Esophagus squamous epithelium (tissue), 5 donors: Measurements from ENCODE around the gene KLHL18. TPM values are rescaled to one million over a fixed set of nuclear protein-coding genes. Genes with fewer than 3 reads are reported as not detected.
"Not testable (repeated sequence)": the region's sequence is repeated elsewhere in the genome, so short reads cannot be mapped to it uniquely, and the experiment has no call there.

ENCODE experiments used
- DNase-seq: peaks from one replicate; lab custom pipeline; 2025; lab: John Stamatoyannopoulos, UW
- H3K27ac ChIP-seq, 4 donors: fragments of 200-600 bp; sonication (generic); one replicate each; pipeline ENCODE4 v1.5.1; 2016 to 2019; ENCODE audit warnings: mild to moderate bottlenecking in 1 of 4
- H3K27me3 ChIP-seq, 4 donors: fragments of 200-600 bp; sonication (generic); 1 replicate in 3 of 4; 2 replicates in 1 of 4; pipeline versions ENCODE4 v1.5.1 to v1.6.0; 2017 to 2021; ENCODE audit warnings: antibody characterized with exemption in 1 of 4
- H3K36me3 ChIP-seq, 3 donors: fragments of 200-600 bp; sonication (generic); one replicate each; pipeline ENCODE4 v1.5.1; 2016 to 2019
- H3K4me1 ChIP-seq, 3 donors: fragments of 200-600 bp; sonication (generic); one replicate each; pipeline ENCODE4 v1.5.1; 2017 to 2019
- H3K4me3 ChIP-seq, 4 donors: fragments of 200-600 bp; sonication (generic); 1 replicate in 3 of 4; 2 replicates in 1 of 4; pipeline ENCODE4 v1.5.1; 2016 to 2019; ENCODE audit warnings: mild to moderate bottlenecking in 2 of 4, moderate library complexity in 1 of 4
- H3K9me3 ChIP-seq, 3 donors: fragments of 200-600 bp; sonication (generic); one replicate each; pipeline ENCODE4 v1.5.1; 2016 to 2019
- POLR2A ChIP-seq, 4 donors: fragments of 450-650 bp; IDR thresholded peaks; one replicate each; pipeline ENCODE4 v1.6.1; 2017; ENCODE audit warnings: antibody characterized with exemption in 4 of 4, mild to moderate bottlenecking in 4 of 4, moderate library complexity in 3 of 4
- whole genome bisulfite sequencing, 2 donors: methylation state at CpG; one replicate each; pipeline ENCODE4 v1.1.5; 2018; 5-methylcytosine and 5-hydroxymethylcytosine counted together
- intact Hi-C: fragments of 100-400 bp; cut with DNase I; formaldehyde crosslinking; loops from one replicate; pipeline ENCODE4 v1.15.0; 2022
- total RNA-seq, 4 donors: library from RNA; depleted of rRNA; stranded (reverse); fragments of >200 nt; gene quantifications; one replicate each; pipeline ENCODE4 v1.1.0, GENCODE V29; 2016
- TF ChIP-seq, protein P1 (sequence below), 6 experiments: fragments of 450-650 bp in 4 of 6; fragments of 200-600 bp in 2 of 6; sonication (generic) in 2 of 6; IDR thresholded peaks; one replicate each; pipeline ENCODE4 v1.5.1; 2016 to 2019; ENCODE audit warnings: antibody characterized with exemption in 6 of 6, mild to moderate bottlenecking in 4 of 6, moderate library complexity in 4 of 6
- donor health status: DM: yes; HTN: yes; CAD: no.

Gene KLHL18
- total RNA-seq, 4 donors from 2014 or later: 12.4 to 19.5 (median 17.0) TPM

DNA sequence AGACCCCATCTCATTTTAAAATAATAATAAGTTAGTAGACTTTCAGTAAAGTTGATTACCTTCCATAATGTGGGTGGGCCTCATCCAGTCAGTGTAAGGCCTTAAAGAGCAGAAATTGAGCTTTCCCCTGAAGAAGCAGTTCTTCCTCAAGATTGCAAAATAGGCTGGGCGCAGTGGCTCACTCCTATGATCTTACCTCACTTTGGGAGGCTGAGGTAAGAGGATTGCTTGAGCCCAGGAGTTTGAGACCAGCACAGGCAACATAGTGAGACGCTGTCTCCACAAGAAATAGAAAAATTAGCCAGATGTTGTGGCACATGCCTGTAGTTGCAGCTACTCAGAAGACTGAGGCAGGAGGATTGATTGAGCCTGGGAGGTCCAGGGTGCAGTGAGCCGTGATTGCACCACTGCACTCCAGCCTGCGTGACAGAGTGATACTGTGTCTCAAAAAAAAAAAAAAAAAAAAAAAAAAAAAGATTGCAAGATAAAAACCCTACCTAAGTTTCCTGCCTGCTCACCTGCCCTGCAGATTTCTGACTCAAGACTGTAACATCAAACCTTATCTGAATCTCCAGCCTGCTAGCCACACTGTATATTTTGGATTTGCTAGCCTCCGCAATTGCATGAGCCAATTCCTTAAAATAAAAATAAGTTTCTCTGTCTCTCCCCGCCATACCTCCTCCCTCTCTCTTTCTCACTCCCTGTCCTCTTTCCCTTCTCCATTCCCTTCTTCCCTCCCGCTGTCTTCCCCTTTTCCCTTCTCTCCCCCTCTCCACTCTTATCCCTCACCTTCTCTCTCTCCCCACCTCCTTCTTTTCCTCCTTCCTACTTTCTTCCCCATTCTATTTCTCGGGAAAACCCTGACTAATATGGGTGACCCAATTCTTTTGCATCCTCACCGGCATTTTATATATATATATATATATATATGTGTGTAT is 16.9 kb downstream of the KLHL18 start:
- TF ChIP-seq, protein P1, sequence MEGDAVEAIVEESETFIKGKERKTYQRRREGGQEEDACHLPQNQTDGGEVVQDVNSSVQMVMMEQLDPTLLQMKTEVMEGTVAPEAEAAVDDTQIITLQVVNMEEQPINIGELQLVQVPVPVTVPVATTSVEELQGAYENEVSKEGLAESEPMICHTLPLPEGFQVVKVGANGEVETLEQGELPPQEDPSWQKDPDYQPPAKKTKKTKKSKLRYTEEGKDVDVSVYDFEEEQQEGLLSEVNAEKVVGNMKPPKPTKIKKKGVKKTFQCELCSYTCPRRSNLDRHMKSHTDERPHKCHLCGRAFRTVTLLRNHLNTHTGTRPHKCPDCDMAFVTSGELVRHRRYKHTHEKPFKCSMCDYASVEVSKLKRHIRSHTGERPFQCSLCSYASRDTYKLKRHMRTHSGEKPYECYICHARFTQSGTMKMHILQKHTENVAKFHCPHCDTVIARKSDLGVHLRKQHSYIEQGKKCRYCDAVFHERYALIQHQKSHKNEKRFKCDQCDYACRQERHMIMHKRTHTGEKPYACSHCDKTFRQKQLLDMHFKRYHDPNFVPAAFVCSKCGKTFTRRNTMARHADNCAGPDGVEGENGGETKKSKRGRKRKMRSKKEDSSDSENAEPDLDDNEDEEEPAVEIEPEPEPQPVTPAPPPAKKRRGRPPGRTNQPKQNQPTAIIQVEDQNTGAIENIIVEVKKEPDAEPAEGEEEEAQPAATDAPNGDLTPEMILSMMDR (IDR thresholded peaks at IDR 0.05): no peak
- TF ChIP-seq POLR2A (IDR thresholded peaks at IDR 0.05): no peak
- no peak overlapping the region for H3K27ac ChIP-seq
- no peaks in the 10 kb centered on the region for H3K9me3 ChIP-seq
- peaks cover 0 to 28% (median 0%) of the 10 kb centered on the region in 3 donors for H3K36me3 ChIP-seq
- H3K4me3 ChIP-seq: no peak overlapping the region
- intact Hi-C loops: no loop called here
- WGBS, 2 donors: 85 to 92% methylated on average over 8 to 9 of the region's 9 CpGs
- H3K27me3 ChIP-seq: no peaks in the 10 kb centered on the region
- no peak for DNase-seq
- H3K4me1 ChIP-seq: peaks cover 0 to 7% (median 5%) of the 10 kb centered on the region in 3 donors

DNA sequence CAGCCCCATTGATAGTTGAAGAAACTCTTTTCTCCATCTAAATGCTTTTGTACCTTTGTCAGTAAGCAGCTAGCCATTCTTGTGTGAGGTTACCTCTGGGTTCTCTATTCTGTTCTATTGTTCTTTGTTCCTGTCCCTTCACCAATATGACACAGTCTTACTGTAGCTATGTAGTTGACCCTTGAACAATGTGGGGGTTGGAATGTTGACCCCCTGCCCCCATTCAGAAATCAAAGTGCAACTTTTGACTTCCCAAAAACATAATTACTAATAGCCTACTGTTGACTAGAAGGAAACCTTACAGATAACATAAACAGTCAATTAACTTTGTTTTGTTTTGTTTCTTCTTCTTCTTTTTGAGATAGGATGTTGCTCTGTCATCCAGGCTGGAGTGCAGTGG is 18.7 kb downstream of the KLHL18 start:
- intact Hi-C loops: no loop called here
- Histone ChIP-seq H3K36me3 (peaks cover 0 to 28% (median 0%) of the 10 kb centered on the region in 3 donors), H3K9me3 (no peaks in the 10 kb centered on the region), H3K4me3 (no peak overlapping the region), H3K27ac (no peak overlapping the region), H3K27me3 (no peaks in the 10 kb centered on the region), H3K4me1 (peaks cover 0 to 5% (median 4%) of the 10 kb centered on the region in 3 donors)
- no peak for TF ChIP-seq POLR2A (IDR thresholded peaks at IDR 0.05)
- TF ChIP-seq, protein P1 (IDR thresholded peaks at IDR 0.05): no peak
- no peak for DNase-seq

DNA sequence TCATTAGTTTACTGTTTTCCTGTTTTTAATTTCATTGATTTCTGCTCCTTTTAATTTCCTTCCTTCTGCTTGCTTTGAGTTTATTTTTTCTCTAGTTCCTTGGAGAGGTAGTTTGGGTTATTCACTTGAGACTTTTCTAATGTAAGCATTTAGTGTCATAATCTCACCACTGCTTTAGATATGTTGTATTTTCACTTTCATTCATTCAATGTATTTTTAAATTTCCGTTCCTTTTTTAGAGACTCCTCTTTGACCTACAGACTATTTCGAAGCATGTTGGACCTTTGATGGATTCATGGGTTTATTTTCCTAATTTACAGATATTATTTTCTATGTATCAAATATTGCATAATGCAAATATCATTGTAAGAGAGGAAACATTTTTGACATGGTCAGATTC is 23.3 kb downstream of the KLHL18 start:
- no peak for TF ChIP-seq POLR2A (IDR thresholded peaks at IDR 0.05)
- TF ChIP-seq, protein P1 (IDR thresholded peaks at IDR 0.05): no peak
- DNase-seq: no peak
- peaks cover 0 to 40% (median 0%) of the 10 kb centered on the region in 3 donors for H3K36me3 ChIP-seq
- 78 to 88% methylated on average over 2 of the region's 2 CpGs for WGBS, 2 donors
- intact Hi-C loops: no loop called here
- H3K4me3 ChIP-seq: no peak overlapping the region
- H3K4me1 ChIP-seq: no peaks in the 10 kb centered on the region
- H3K27ac ChIP-seq: no peak overlapping the region
- no peaks in the 10 kb centered on the region for H3K27me3 ChIP-seq
- no peaks in the 10 kb centered on the region for H3K9me3 ChIP-seq

DNA sequence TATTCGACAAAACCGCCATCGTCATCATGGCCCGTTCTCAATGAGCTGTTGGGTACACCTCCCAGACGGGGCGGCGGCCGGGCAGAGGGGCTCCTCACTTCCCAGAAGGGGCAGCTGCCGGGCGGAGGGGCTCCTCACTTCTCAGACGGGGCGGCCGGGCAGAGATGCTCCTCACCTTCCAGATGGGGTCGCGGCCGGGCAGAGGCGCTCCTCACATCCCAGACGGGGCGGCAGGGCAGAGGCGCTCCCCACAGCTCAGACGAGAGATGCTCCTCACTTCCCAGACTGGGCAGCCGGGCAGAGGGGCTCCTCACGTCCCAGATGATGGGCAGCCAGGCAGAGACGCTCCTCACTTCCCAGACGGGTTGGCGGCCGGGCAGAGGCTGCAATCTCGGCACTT is 26.5 kb downstream of the KLHL18 start:
- DNase-seq, H3K9me3 ChIP-seq, H3K27ac ChIP-seq, intact Hi-C loops, H3K4me3 ChIP-seq, H3K4me1 ChIP-seq, H3K27me3 ChIP-seq: not testable (repeated sequence)
- WGBS, 2 donors: 80 to 100% methylated on average over 1 of the region's 28 CpGs
- H3K36me3 ChIP-seq: peaks cover 0 to 13% (median 0%) of the 10 kb centered on the region in 3 donors

DNA sequence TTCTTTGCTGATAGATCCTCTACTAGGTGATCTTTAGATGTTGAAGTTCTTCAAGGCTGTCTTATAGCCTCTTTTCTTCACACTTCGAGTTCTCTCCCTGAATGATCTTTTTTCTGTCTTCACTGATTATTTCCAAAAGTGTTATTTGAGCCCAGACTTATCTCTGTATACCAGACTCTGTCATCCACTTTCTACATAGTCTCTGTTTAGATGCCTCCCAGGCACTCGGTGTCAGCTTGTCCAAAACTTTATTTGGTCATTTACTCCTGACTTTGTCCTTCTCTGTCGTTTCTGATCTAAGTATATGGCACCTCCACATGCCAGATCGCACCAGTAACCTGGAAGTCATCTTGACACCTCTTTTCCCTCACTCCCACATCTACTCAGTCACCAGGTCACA is 27.6 kb downstream of the KLHL18 start:
- Histone ChIP-seq H3K4me3 (no peak overlapping the region), H3K4me1 (peaks cover 0 to 7% (median 0%) of the 10 kb centered on the region in 3 donors), H3K27ac (no peak overlapping the region), H3K27me3 (no peaks in the 10 kb centered on the region), H3K36me3 (peaks cover 0 to 12% (median 0%) of the 10 kb centered on the region in 3 donors), H3K9me3 (no peaks in the 10 kb centered on the region)
- WGBS, 2 donors: 96% methylated on average over 4 of the region's 4 CpGs
- intact Hi-C loops: no loop called here
- no peak for DNase-seq
- TF ChIP-seq, protein P1 (IDR thresholded peaks at IDR 0.05): no peak
- no peak for TF ChIP-seq POLR2A (IDR thresholded peaks at IDR 0.05)
